HG03039 (cell line): Measurements from ENCODE around the gene GPR146.
"Not testable (repeated sequence)": the region's sequence is repeated elsewhere in the genome, so short reads cannot be mapped to it uniquely, and the experiment has no call there.

Source experiments
- ATAC-seq: cut with Tn5 transposase; IDR thresholded peaks from one replicate; pipeline ENCODE4 v1.9.1; 2021; ENCODE audit warnings: mild to moderate bottlenecking, moderate library complexity; ENCODE audit not compliant: unreplicated experiment

Gene GPR146

GRCh38 chr7:1024876-1025742, 19.2 kb upstream of the GPR146 start:
- no peak for ATAC-seq

GRCh38 chr7:1025743-1026581, 18.4 kb upstream of the GPR146 start:
- ATAC-seq, result no peak

GRCh38 chr7:1026721-1027161, 17.6 kb upstream of the GPR146 start:
- no peak for ATAC-seq

- ATAC-seq, result peak; percentile 10
Observed at GRCh38 chr7:1027242-1028043, 16.9 kb upstream of the GPR146 start.

GRCh38 chr7:1028044-1028770, 16.1 kb upstream of the GPR146 start:
- ATAC-seq, result peak; percentile 52

GRCh38 chr7:1028775-1029636, 15.3 kb upstream of the GPR146 start:
- ATAC-seq, result no peak

- ATAC-seq, result no peak
Observed at GRCh38 chr7:1029637-1030443, 14.5 kb upstream of the GPR146 start.

- no peak for ATAC-seq
Observed at GRCh38 chr7:1030444-1031070, 13.8 kb upstream of the GPR146 start.

- no peak for ATAC-seq
Observed at GRCh38 chr7:1031716-1032455, 12.5 kb upstream of the GPR146 start.

GRCh38 chr7:1032536-1033181, 11.7 kb upstream of the GPR146 start:
- no peak for ATAC-seq

GRCh38 chr7:1033546-1034145, 10.7 kb upstream of the GPR146 start:
- no peak for ATAC-seq

GRCh38 chr7:1034769-1035168, 9.6 kb upstream of the GPR146 start:
- ATAC-seq, result not testable (repeated sequence)

GRCh38 chr7:1036164-1036928, 8.0 kb upstream of the GPR146 start:
- not testable (repeated sequence) for ATAC-seq

GRCh38 chr7:1040233-1040632, 4.1 kb upstream of the GPR146 start:
- ATAC-seq, result not testable (repeated sequence)

- no peak for ATAC-seq
Observed at GRCh38 chr7:1040790-1041189, 3.6 kb upstream of the GPR146 start.
